GM23338 (cell line): ENCODE measurements around the gene PKP2. TPM values are rescaled to one million over a fixed set of nuclear protein-coding genes. Genes with fewer than 3 reads are reported as not detected.

Experiments used
- ATAC-seq: fragments of 200-7000 bp; cut with Tn5 transposase; 3 replicates; pipeline ENCODE4 v1.9.1; 2020
- DNase-seq: peaks from one replicate; pipeline ENCODE4 v3.0.0-alpha.2; 2015; ENCODE audit warnings: low spot score
- H2AFZ ChIP-seq: fragments of 200-600 bp; sonication (generic); 2 replicates; pipeline ENCODE4 v1.8.0; 2016; ENCODE audit warnings: antibody characterized with exemption, mild to moderate bottlenecking, moderate library complexity
- H3F3A ChIP-seq: fragments of 200-600 bp; sonication (generic); replicated peaks from 2 replicates; pipeline ENCODE4 v1.8.0; 2017; ENCODE audit warnings: antibody characterized with exemption, mixed run types, low read depth
- H3K27ac ChIP-seq: fragments of 200-600 bp; sonication (generic); 2 replicates; pipeline ENCODE4 v1.6.1; 2016; ENCODE audit warnings: low read depth
- H3K27me3 ChIP-seq: fragments of 200-600 bp; sonication (generic); 2 replicates; pipeline ENCODE4 v1.8.0; 2016; ENCODE audit warnings: mild to moderate bottlenecking, mixed run types, moderate library complexity; ENCODE audit not compliant: insufficient read depth
- H3K36me3 ChIP-seq: fragments of 200-600 bp; sonication (generic); 2 replicates; pipeline ENCODE4 v1.8.0; 2016; ENCODE audit warnings: mild to moderate bottlenecking; ENCODE audit not compliant: insufficient read depth
- H3K4me1 ChIP-seq: fragments of 200-600 bp; sonication (generic); 2 replicates; pipeline ENCODE4 v1.8.0; 2016; ENCODE audit warnings: mild to moderate bottlenecking, moderate library complexity; ENCODE audit not compliant: insufficient read depth
- H3K4me2 ChIP-seq: fragments of 200-600 bp; sonication (generic); 2 replicates; pipeline ENCODE4 v1.7.1; 2017; ENCODE audit warnings: mixed run types
- H3K4me3 ChIP-seq: fragments of 200-600 bp; sonication (generic); 2 replicates; pipeline ENCODE4 v1.6.1; 2016; ENCODE audit warnings: mixed run types
- H3K79me2 ChIP-seq: fragments of 200-600 bp; sonication (generic); replicated peaks from 2 replicates; pipeline ENCODE4 v1.8.0; 2017; ENCODE audit warnings: mild to moderate bottlenecking; ENCODE audit not compliant: insufficient read depth
- H3K9me2 ChIP-seq: fragments of 200-600 bp; sonication (generic); 2 replicates; pipeline ENCODE4 v1.8.0; 2017; ENCODE audit not compliant: insufficient read depth
- H4K20me1 ChIP-seq: fragments of 200-600 bp; sonication (generic); replicated peaks from 2 replicates; pipeline ENCODE4 v1.8.0; 2017; ENCODE audit warnings: mild to moderate bottlenecking; ENCODE audit not compliant: insufficient read depth
- H3K27ac Mint-ChIP-seq: 2 replicates; pipeline ENCODE4 v1.8.0; 2020; ENCODE audit warnings: inconsistent platforms, mild to moderate bottlenecking, moderate library complexity, mixed read lengths
- H3K27me3 Mint-ChIP-seq: 3 replicates; pipeline ENCODE4 v1.8.0; 2022; ENCODE audit warnings: low read depth, mild to moderate bottlenecking, moderate library complexity, mixed read lengths, inconsistent platforms; ENCODE audit not compliant: insufficient read depth, poor library complexity
- H3K36me3 Mint-ChIP-seq: 3 replicates; pipeline ENCODE4 v1.8.0; 2021; ENCODE audit warnings: low read depth, mild to moderate bottlenecking, inconsistent platforms, moderate library complexity, mixed read lengths
- H3K4me1 Mint-ChIP-seq: 3 replicates; pipeline ENCODE4 v1.8.0; 2020; ENCODE audit warnings: mild to moderate bottlenecking, inconsistent platforms, mixed read lengths
- H3K4me3 Mint-ChIP-seq: 3 replicates; pipeline ENCODE4 v1.8.0; 2021; ENCODE audit warnings: moderate library complexity, mild to moderate bottlenecking, inconsistent platforms, mixed read lengths
- H3K9me3 Mint-ChIP-seq: 3 replicates; pipeline ENCODE4 v1.8.0; 2020; ENCODE audit warnings: moderate library complexity, mild to moderate bottlenecking, inconsistent platforms, mixed read lengths
- CREB1 ChIP-seq: fragments of 250-450 bp; sonication (Bioruptor Pico); IDR thresholded peaks from 2 replicates; pipeline ENCODE4 v1.5.0; 2020; ENCODE audit warnings: low read depth, mild to moderate bottlenecking, moderate library complexity
- CTCF ChIP-seq, 2 experiments: fragments of 200-600 bp in 1 of 2; sonication (generic) in 1 of 2; conservative IDR thresholded peaks; 2 replicates each; pipeline versions ENCODE4 v1.5.1 to v1.6.1; 2016 to 2017; ENCODE audit warnings: antibody characterized with exemption in 2 of 2, low read depth in 2 of 2, mild to moderate bottlenecking in 2 of 2, moderate library complexity in 1 of 2
- EZH2 ChIP-seq: fragments of 200-600 bp; sonication (generic); IDR thresholded peaks from one replicate; pipeline ENCODE4 v1.8.0; 2017; ENCODE audit warnings: antibody characterized with exemption, mild to moderate bottlenecking, low read depth; ENCODE audit not compliant: unreplicated experiment
- EZH2phosphoT487 ChIP-seq: fragments of 200-600 bp; sonication (generic); IDR thresholded peaks from one replicate; pipeline ENCODE4 v1.8.1; 2018; ENCODE audit warnings: antibody characterized with exemption; ENCODE audit not compliant: unreplicated experiment
- JUNB ChIP-seq: IDR thresholded peaks from one replicate; pipeline ENCODE4 v1.6.1; 2016; ENCODE audit warnings: antibody characterized with exemption; ENCODE audit not compliant: unreplicated experiment
- NANOG ChIP-seq: IDR thresholded peaks from 2 replicates; pipeline ENCODE4 v1.6.1; 2016; ENCODE audit warnings: antibody characterized with exemption, borderline replicate concordance
- POLR2AphosphoS5 ChIP-seq: IDR thresholded peaks from 2 replicates; pipeline ENCODE4 v1.6.1; 2016; ENCODE audit warnings: antibody characterized with exemption, low read depth
- REST ChIP-seq: IDR thresholded peaks from one replicate; pipeline ENCODE4 v1.6.1; 2018; ENCODE audit warnings: antibody characterized with exemption; ENCODE audit not compliant: unreplicated experiment
- STAT1 ChIP-seq: IDR thresholded peaks from one replicate; pipeline ENCODE4 v1.6.1; 2016; ENCODE audit warnings: antibody characterized with exemption; ENCODE audit not compliant: unreplicated experiment
- ZNF114 ChIP-seq: fragments of 250-450 bp; sonication (Bioruptor Pico); IDR thresholded peaks from 2 replicates; pipeline ENCODE4 v1.5.0; 2020; ENCODE audit warnings: mild to moderate bottlenecking, moderate library complexity
- ZNF331 ChIP-seq: fragments of 250-450 bp; sonication (Bioruptor Pico); IDR thresholded peaks from 2 replicates; pipeline ENCODE4 v1.5.0; 2020; ENCODE audit warnings: low read depth, mild to moderate bottlenecking, moderate library complexity
- ZNF462 ChIP-seq: fragments of 250-450 bp; sonication (Bioruptor Pico); IDR thresholded peaks from 2 replicates; pipeline ENCODE4 v1.5.0; 2020; ENCODE audit warnings: mild to moderate bottlenecking, moderate library complexity
- polyA plus RNA-seq: library from polyadenylated mRNA; unstranded; fragments of >200 nt; fragmentation: Nextera tagmentation; extraction: Ambion mirVana; gene quantifications from 2 replicates; pipeline ENCODE4 v1.2.1, GENCODE V29; 2016
- total RNA-seq: library from RNA; depleted of rRNA; stranded (reverse); fragments of >200 nt; shearing (Covaris generic); gene quantifications from 2 replicates; pipeline ENCODE4 v1.2.3, GENCODE V29; 2014

Gene PKP2
- total and polyA plus RNA-seq, 2 experiments from 2014 or later, result 24.6 to 47.6 TPM

GRCh38 chr12:32836710-32837109 lies 59.9 kb downstream of the PKP2 start:
- H3K27me3 ChIP-seq, result no peaks in the 10 kb centered on the region
- no peaks in the 10 kb centered on the region; the same call in 2 of the 3 replicates for H3K9me3 Mint-ChIP-seq
- H3K4me1 Mint-ChIP-seq, result peaks cover 25% of the 10 kb centered on the region
- no peaks in the 10 kb centered on the region for H3K27me3 Mint-ChIP-seq
- peaks cover 16% of the 10 kb centered on the region for H3K36me3 Mint-ChIP-seq
- H4K20me1 ChIP-seq, result no peaks in the 10 kb centered on the region
- no peak for ATAC-seq
- no peak overlapping the region for H3K27ac ChIP-seq
- H3K27ac Mint-ChIP-seq, result no peak overlapping the region
- no peak for DNase-seq
- peaks cover 4% of the 10 kb centered on the region; the same call in 1 of the 2 replicates for H3K36me3 ChIP-seq
- TF ChIP-seq JUNB (no peak), CTCF (conservative IDR thresholded peaks at IDR 0.05; ENCODE audit: low read depth in 2 of 2) (no peak), ZNF331 (CRISPR knock-in tag) (no peak), STAT1 (no peak), NANOG (no peak), CREB1 (CRISPR knock-in tag) (no peak), ZNF114 (no peak), EZH2phosphoT487 (no peak), EZH2 (no peak), REST (no peak), POLR2AphosphoS5 (no peak), ZNF462 (CRISPR knock-in tag) (no peak)
- no peak overlapping the region for H3K4me2 ChIP-seq
- no peak overlapping the region for H3K4me3 ChIP-seq
- H3F3A ChIP-seq, result no peaks in the 10 kb centered on the region
- H3K9me2 ChIP-seq, result no peaks in the 10 kb centered on the region
- H2AFZ ChIP-seq, result no peak overlapping the region
- H3K4me1 ChIP-seq, result peaks cover 29% of the 10 kb centered on the region
- H3K4me3 Mint-ChIP-seq, result no peak overlapping the region
- no peaks in the 10 kb centered on the region for H3K79me2 ChIP-seq
